Left renal pelvis (tissue), 4 donors: Measurements from ENCODE around the gene TSSK1B. TPM values are rescaled to one million over a fixed set of nuclear protein-coding genes. Genes with fewer than 3 reads are reported as not detected.
"Not testable (repeated sequence)": the region's sequence is repeated elsewhere in the genome, so short reads cannot be mapped to it uniquely, and the experiment has no call there.

ENCODE experiments used
- DNase-seq, 4 donors: peaks; one replicate each; pipeline ENCODE4 v3.0.0-alpha.2; 2013; ENCODE audit warnings: low read depth in 4 of 4, low spot score in 3 of 4
- polyA plus RNA-seq, 4 donors: library from polyadenylated mRNA; unstranded; fragments of 120-200 nt; gene quantifications; one replicate each; pipeline ENCODE4 v1.2.1, GENCODE V29; 2013; ENCODE audit not compliant: insufficient read length in 4 of 4

TSSK1B gene, protein sequence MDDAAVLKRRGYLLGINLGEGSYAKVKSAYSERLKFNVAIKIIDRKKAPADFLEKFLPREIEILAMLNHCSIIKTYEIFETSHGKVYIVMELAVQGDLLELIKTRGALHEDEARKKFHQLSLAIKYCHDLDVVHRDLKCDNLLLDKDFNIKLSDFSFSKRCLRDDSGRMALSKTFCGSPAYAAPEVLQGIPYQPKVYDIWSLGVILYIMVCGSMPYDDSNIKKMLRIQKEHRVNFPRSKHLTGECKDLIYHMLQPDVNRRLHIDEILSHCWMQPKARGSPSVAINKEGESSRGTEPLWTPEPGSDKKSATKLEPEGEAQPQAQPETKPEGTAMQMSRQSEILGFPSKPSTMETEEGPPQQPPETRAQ
- not detected for polyA plus RNA-seq

DNA sequence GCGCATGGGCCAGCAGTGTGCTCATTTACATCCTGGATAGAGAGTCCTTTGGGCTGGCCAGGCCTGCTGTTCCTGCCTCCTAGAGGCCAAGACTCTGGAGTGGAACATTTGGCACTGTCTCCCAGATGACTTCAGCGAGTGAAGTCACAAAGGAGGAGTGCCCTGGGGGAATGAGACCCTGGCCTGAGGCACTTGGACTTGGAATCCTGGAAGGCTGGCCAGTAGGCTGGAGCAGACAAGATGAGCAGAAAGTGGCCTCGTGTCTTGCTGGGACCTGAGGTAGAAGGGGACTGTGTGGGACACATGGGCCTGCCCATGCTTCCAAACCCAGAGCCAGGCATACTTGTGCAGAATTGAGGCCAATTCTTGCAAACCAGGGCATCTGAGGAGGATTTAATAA is at the start of gene TSSK1B:
TSS of gene TSSK1B (minus strand) at position 101 of the 400 bp plus-strand sequence. CDS start 150 bp downstream, outside the sequence.
- no peak for DNase-seq

DNA sequence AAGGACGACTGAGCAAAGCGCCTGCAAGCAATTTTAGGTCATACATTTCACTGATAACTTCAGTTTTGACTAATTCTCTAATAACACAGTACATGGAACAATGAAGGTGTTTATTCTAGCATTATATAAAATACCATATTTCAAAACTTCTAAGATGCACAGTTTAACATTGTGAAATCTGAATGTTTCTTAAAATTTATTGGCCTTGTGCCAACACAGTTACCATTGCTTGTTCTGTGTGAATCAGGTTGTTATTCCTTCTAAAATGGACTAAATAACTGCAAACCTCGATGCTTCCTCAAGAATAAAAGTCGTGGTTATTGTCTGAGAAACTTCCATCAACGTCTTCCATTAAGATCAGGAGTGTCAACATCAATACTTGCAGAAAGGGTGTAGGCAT is 45.5 kb upstream of the TSSK1B start:
- DNase-seq = no peak

DNA sequence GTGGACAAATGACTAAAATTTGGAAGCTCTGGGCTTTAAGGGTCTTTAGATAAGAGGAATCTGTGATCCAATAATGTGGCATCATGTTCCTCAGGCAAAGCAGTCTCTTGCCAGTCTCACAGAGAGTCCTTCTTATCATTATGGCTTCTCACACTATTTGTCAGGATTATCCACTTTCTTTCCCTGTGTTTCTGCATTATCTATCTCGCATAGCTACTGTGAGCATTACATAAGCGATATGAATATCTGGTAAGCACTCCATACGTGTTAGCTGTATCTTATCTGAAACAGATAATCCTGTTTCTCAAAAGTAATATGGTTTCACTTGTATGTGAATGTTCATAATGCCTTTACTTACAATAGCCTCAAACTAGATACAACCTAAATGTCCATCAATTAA is 43.9 kb upstream of the TSSK1B start:
- no peak for DNase-seq

DNA sequence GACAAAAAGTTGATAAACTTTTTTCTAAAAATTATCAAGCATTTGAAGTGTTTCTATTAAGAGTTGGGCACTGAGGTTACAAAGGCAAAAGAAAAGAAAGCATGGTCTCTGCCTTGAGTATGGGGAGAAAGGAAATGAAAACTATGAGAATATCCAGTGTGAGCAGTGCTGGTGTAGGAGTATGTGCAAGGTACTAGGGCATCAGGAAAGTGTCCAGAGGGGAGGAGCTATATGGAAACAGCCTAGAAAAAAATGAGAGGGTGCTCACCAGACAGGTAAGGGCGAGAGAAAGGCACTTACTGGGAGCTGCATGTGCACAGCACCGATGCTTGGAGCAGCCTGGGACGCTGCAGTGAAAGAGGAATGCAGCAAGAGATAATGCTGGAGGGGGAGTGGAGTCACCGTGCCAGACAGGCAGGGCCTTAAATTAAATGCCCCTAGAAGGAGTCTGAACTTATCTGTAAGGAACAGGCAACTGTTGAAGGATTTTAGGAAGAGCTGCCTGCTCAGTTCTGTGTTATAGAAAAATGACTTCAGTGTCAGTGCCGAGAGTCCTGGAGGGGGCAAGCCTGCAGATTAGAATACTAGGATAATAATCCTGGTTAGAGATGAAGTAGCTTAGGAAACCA is 39.4 kb upstream of the TSSK1B start:
- DNase-seq = no peak

DNA sequence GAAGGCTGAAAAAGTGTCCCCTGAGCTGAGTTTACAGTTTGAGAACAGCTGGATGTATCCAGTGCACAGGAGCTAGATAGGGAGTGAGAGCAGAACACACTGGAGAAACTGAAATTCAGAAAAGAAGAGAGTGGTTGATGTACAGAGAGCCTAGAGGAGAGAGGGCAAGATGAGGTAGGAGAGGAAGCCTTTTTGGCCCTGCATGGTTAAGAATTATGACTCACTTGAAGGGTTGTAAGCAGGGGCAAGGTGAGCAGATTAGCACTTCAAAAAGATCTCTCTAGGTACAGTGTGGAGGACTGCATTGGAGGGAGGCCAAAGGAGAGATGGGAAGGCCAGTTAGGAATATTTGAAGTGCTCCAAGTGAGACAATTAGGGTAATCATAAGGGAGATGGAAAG is 28.2 kb upstream of the TSSK1B start:
- no peak for DNase-seq

DNA sequence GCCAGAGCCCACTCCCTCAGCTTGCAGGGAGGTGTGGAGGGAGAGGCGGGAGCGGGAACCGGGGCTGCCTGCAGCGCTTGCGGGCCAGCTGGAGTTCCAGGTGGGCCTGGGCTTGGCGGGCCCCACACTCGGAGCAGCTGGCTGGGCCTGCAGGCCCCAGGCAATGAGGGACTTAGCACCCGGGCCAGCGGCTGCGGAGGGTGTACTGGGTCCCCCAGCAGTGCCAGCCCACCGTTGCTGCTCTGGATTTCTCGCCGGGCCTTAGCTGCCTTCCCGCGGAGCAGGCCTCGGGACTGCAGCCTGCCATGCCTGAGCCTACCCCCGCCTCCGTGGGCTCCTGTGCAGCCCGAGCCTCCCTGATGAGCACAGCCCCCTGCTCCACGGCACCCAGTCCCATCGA is 22.3 kb upstream of the TSSK1B start:
- DNase-seq = not testable (repeated sequence)

DNA sequence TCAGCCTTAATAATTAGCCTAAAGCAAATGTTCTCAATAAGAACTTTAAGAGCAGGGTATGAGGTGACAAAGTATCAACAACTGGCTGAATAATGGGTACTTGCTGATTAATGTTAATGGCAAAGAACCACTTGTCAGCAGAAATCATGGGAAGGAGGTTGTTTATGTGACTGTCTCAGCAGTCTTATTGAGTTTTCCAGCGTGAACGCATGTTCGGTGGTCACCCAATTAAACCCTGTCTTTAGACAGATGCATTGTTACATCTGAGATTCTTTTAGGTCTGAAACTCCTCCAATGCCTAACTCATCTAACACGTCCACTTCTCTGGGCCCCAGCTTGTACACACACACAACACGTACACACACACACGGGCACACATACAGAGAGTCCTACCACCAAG is 18.2 kb upstream of the TSSK1B start:
- DNase-seq = no peak

DNA sequence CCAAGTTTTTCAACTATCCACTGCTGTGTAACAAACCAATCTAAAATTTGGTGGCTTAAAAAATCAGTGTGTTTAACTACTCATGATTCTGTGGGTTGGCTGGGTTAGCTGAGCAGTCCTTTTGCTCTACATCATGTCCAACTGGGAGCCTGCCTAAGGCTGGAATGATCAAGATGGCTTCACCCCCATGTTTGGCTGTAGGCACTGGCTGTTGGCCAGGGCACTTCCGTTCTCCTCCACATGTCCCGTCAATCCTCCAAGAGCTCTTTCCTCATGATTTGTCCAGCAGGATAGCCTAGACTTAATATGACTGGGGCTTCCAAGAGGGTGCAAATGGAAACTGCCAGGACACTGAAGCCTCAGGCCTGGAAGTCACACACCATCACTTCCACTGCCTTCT is 17.0 kb upstream of the TSSK1B start:
- DNase-seq = no peak

DNA sequence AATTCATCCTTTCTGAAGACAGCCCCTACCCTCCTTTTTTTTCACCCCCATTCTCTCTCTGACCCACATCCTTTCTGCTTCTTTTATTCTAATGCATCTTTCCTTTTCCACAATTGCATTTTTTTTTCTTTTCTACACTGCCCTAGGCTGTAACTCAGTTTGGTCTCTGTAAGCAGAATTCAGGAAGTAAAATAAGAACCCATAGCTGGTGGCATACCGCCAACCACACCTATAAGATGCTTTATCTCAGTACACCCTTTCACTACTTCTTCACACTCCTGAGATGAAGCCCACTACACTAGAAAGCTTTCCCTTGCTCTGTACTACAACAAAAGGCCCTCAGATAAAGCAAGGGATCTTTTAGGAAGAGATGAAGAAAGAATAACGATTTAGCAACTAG is 16.1 kb upstream of the TSSK1B start:
- no peak for DNase-seq

DNA sequence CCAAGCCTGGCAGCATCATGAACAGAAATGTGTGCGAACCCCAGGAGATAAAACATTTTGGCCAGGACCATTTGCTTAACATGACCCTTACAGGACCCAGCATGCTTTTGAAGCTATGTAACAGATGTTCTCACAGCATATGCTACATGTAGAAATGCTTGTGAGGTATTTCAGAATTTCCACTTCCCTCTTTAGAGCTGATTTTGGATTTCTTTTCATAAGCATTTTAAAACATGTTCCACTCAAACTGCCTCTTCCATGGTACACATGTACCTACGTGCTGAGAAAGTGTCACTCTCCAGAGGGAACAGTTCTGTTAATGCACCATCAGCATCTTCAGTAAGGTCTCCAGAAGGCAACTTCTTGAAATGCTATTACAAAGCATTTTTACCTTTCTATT is 15.7 kb upstream of the TSSK1B start:
- DNase-seq = no peak

DNA sequence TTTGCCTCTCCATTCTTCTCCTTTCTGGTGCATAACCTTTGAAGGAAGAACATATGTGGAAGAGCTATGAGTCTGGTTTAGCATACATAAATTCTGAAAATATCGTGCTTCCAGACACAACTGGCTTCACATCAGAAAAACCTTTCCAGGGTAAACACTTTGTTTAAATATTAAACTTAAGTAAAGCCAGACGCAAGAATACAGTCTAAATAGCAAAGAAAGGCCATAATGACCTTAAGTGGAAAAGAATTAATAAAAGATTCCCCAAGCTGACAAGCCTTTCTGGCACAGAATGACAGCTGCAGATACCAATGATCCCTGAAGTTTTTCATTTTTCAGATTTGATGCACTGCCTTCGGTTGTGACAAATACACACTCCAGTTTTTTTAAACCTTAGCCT is 13.5 kb upstream of the TSSK1B start:
- DNase-seq = no peak

DNA sequence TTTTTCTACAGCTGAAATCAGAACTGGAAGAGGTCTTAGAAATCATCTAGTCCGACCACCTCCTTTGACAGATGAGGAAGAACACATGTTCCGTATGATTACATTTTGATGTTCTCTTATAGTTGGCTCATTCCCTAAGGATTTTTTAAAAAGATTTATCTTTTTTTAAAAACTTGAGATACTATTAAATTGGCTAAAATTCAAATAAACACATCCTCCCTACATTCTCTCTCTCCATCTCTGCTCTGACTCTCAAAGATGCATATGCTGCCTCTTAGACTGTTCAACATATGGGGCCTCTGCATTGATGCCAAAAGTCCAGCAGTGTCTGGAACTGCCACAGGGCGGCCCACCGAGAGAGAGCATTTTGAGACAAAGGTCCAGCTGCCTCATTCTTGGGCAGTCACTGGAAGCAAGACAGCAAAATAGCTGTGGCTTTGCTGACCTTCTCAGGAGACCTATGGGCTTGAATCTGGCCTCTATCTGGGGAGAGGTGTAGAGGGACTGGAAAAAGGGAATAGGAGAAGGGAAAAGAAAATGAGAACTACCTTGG is 12.8 kb upstream of the TSSK1B start:
- peak in 2 of 4 donors; percentile 36 to 42 for DNase-seq

DNA sequence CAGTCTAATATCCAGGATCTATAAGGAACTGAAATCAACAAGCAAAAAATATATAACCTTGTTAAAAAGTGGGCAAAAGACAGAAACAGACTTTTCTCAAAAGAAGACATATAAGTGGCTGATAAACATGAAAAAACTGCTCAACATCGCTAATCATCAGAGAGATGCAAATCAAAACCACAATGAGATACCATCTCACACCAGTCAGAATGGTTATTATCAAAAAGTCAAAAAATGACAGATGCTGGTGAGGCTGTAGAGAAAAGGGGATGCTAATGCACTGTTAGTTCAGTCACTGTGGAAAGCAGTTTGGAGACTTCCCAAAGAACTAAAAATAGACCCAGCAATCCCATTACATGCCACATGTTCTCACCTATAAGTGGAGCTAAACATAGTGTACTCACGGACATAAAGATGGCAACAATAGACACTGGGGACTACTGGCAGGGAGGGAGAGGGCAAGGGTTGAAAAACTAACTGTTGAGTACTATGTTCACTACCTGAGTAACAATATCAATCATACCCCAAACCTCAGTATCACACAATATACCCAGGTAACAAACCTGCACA is 11.7 kb upstream of the TSSK1B start:
- no peak for DNase-seq

DNA sequence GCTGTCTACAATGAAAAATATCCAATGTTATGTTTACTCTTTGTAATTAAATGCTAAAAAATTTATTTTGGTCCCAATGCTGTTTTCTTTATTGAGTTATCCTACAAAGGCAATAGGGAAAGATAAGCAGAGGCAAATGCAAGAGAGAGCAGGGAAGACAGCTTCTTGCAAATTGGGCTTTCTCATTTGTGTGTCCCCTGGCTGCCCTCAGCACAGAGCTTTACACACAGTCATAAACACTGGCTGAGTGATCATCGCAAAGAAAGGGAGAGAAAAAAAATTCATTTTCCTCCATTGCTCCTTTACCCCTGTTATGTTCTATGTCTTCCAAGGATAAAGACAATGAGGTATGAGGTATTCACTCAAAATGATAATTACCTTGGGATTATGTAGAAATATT is 2.3 kb upstream of the TSSK1B start:
- DNase-seq = no peak

DNA sequence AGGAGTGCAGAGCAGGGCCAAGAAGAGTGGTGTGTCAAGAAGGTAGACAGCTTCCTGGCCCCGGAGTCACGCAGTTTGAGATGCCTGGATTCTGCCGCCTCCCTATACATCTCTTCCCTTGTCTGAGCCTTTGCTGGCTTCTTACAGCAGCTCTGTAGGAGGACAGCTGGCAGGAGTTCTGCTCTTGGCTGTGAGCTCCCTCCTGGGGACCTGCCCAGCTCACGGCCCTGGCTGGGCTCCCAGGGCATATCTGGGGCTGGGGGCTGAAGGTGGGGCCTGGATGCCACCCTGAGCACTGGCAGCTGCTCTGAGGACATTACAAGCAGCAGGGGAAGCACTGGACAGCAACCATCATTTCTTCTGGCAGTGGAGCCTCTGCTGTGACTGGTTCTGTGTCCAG is 786 bp upstream of the TSSK1B start:
- DNase-seq = no peak

DNA sequence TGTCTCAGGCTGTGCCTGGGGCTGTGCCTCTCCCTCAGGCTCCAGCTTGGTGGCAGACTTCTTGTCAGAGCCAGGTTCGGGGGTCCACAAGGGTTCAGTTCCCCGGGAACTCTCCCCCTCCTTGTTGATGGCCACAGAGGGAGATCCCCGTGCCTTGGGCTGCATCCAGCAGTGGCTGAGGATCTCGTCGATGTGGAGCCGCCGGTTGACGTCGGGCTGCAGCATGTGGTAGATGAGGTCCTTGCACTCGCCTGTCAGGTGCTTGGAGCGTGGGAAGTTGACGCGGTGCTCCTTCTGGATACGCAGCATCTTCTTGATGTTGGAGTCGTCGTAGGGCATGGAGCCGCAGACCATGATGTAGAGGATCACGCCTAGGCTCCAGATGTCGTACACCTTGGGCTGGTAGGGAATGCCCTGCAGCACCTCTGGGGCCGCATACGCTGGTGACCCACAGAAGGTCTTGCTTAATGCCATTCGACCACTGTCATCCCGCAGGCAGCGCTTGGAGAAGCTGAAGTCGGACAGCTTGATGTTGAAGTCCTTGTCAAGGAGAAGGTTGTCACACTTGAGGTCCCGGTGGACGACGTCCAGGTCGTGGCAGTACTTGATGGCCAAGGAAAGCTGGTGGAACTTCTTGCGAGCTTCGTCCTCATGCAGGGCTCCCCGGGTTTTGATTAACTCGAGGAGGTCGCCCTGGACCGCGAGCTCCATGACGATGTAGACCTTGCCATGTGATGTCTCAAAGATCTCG is 752 bp downstream of the TSSK1B start:
- no peak for DNase-seq

DNA sequence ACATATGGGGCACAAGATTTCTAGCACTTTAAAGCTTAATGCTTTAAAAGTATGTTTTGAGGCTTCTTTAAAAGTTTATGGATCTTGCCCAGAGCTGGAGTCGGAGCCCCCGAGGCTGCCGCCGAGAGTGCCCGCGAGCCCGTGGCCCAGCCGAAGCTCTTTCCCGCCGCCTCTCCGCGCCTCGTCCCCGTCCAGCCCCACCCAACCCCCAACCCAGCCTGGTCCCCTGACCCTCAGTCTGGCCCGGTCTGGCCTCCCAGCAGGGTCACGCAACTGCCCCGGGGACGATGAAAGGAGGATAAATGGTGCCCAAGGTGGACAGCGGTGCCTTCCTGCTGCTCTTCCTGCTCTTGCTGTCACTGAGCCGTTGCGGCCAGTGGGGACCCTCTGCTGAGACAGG is 1.7 kb downstream of the TSSK1B start:
- DNase-seq = no peak

DNA sequence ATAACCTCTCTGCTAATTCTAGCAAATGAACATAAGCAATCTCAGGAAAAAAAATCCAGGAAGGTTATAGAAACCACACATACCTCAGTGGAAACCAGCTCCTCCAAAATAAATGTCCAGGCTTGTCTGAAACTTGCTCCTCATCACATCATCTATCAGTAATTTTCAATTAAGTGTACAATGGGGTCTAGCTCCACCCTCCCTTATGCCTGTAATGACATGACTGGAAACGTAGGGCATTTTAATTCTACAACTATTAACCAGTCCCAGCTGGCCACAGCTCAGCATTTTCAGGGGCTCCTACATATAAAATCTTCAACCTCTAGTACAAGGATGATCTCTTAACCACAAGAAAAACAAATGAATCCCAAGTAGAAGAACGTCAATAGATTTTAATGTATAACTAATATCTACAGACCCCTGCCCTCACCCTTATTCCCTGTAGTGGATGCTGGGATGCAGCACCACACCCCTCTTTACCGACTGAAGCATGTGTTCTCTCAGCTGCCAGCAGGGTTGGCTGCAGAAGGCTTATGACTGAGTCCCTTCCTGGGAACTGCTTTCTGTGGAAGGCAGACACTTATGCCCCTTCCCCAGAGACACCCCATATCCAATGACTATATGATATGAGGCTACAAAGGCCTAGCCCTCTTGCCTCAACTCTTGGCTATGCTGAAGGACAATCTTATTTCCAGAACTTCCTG is 6.8 kb downstream of the TSSK1B start:
- DNase-seq = no peak

DNA sequence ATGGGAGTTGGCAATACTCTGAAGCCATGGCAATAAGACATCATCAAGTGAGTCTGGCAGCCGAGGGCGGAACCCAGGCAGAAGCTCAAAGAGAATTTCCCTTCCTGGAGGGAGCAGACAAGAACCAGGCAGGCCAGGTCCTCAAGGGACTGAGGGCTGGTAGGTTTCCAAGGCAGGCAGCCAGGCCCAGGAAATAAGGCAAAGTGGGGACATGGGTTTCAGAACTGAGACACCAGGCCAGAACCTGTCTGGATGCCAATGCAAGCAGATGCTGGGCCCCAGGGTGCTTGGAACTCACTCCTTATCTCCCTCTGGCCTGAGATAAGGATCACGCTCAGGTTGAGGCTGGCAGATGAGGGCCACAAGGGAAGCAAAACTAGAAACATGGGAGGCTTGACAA is 8.9 kb downstream of the TSSK1B start:
- no peak for DNase-seq

DNA sequence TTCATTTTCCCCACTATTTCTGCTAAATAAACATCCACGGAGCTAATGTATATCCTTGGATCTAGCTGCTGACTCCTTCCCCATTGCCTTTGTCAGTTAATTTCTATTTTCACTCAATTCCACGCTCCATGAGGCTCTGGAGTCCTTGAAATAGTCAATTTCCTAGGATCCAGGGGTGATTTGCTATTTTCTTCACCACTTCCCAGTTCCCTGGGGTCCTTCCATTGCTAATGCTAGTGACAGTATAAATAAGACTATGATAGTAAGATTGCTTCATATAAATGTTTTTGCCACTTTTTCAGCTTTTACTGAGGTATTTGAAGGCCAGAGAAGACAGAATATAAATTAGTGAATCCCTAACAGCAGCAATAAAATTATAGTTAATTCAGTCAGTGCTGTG is 13.1 kb downstream of the TSSK1B start:
- DNase-seq = no peak
